HepG2 (cell line): ENCODE data around the gene PAIP2. TPM values are rescaled to one million over a fixed set of nuclear protein-coding genes. Genes with fewer than 3 reads are reported as not detected.

Source experiments
- ATAC-seq: fragments of 200-7000 bp; cut with Tn5 transposase; 3 replicates; pipeline ENCODE4 v1.9.1; 2020; ENCODE audit warnings: mild to moderate bottlenecking, moderate library complexity
- BruUV-seq: library from RNA; stranded (reverse); fragments of 400-500 nt; replicated peaks from 2 replicates; lab custom pipeline; 2021; lab: Mats Ljungman, UMichigan
- CTCF ChIA-PET: fragments of 300-600 bp; formaldehyde crosslinking; extraction: SDS; loops from one replicate; lab custom pipeline; 2021; ENCODE audit warnings: low total read pairs, inconsistent platforms, low intra/inter-chr PET ratio; lab: Yijun Ruan, JAX
- POLR2A ChIA-PET: fragments of 350-600 bp; sonication (Branson Sonifier 250); formaldehyde crosslinking; loops from one replicate; lab custom pipeline; 2020; ENCODE audit warnings: antibody characterized with exemption, inconsistent platforms; lab: Yijun Ruan, JAX
- DNase-seq: peaks from one replicate; pipeline ENCODE4 v3.0.0-alpha.2; 2015; ENCODE audit warnings: low spot score
- FAIRE-seq: peaks from 3 replicates; lab custom pipeline; 2011; peaks lifted over from hg19 to GRCh38; lab: Jason Lieb, UNC
- H2AFZ ChIP-seq: one replicate; pipeline ENCODE4 v1.6.1; 2011; ENCODE audit warnings: low read length, inconsistent platforms
- H3K27ac ChIP-seq: fragments of 300-600 bp; 3 replicates; pipeline ENCODE4 v1.8.0; 2011; ENCODE audit warnings: mixed run types, mild to moderate bottlenecking, mixed read lengths, low read length, inconsistent platforms; ENCODE audit not compliant: insufficient read depth; ENCODE audit errors: extremely low read length
- H3K27me3 ChIP-seq, 2 experiments: fragments of 200-600 bp in 1 of 2; 2 replicates in 1 of 2; 3 replicates in 1 of 2; pipeline versions ENCODE4 v1.6.0 to v1.8.0; 2011; ENCODE audit warnings: low read length in 2 of 2, mild to moderate bottlenecking in 2 of 2, moderate library complexity in 2 of 2, inconsistent platforms in 1 of 2; ENCODE audit not compliant: insufficient read depth in 2 of 2, control insufficient read depth in 1 of 2
- H3K36me3 ChIP-seq, 2 experiments: fragments of 200-600 bp in 1 of 2; replicated peaks in 1 of 2; 2 replicates in 1 of 2; 3 replicates in 1 of 2; pipeline versions ENCODE4 v1.5.1 to v1.8.0; 2011; ENCODE audit warnings: low read length in 2 of 2, inconsistent platforms in 1 of 2; ENCODE audit not compliant: insufficient read depth in 2 of 2, control insufficient read depth in 1 of 2
- H3K4me1 ChIP-seq: 2 replicates; pipeline ENCODE4 v1.5.1; 2012; ENCODE audit warnings: low read length, inconsistent platforms; ENCODE audit not compliant: insufficient read depth
- H3K4me2 ChIP-seq: 2 replicates; pipeline ENCODE4 v1.6.0; 2011; ENCODE audit warnings: low read depth, low read length, inconsistent platforms
- H3K4me3 ChIP-seq, 3 experiments: fragments of 200-600 bp in 1 of 3; sonication (generic), shearing (Covaris generic) in 1 of 3; replicated peaks in 1 of 3; 2 replicates each; pipeline ENCODE4 v1.5.1; 2011 to 2016; ENCODE audit warnings: low read length in 3 of 3, inconsistent platforms in 2 of 3, low read depth in 2 of 3, mild to moderate bottlenecking in 2 of 3, control low read depth in 1 of 3, mixed read lengths in 1 of 3; ENCODE audit not compliant: insufficient read depth in 1 of 3
- H3K79me2 ChIP-seq: one replicate; pipeline ENCODE4 v1.6.1; 2011; ENCODE audit warnings: low read length, inconsistent platforms; ENCODE audit not compliant: insufficient read depth
- H3K9ac ChIP-seq: 2 replicates; pipeline ENCODE4 v1.6.0; 2011; ENCODE audit warnings: mild to moderate bottlenecking, low read depth, low read length, inconsistent platforms; ENCODE audit not compliant: insufficient read depth
- H3K9me3 ChIP-seq: 2 replicates; pipeline ENCODE4 v1.5.1; 2012; ENCODE audit warnings: mild to moderate bottlenecking, low read length
- H4K20me1 ChIP-seq: 2 replicates; pipeline ENCODE4 v1.6.0; 2011; ENCODE audit warnings: inconsistent platforms, mild to moderate bottlenecking, low read length, moderate library complexity; ENCODE audit not compliant: insufficient read depth
- NBN ChIP-seq: fragments of 450-650 bp; conservative IDR thresholded peaks from 2 replicates; pipeline ENCODE4 v1.6.1; 2017
- NFE2L2 ChIP-seq: fragments of 150-350 bp; IDR thresholded peaks from 2 replicates; pipeline ENCODE4 v1.6.1; 2014; ENCODE audit warnings: low read length
- NFRKB ChIP-seq: fragments of 450-650 bp; IDR thresholded peaks from 2 replicates; pipeline ENCODE4 v1.6.1; 2017
- THYN1 ChIP-seq: sonication (generic); formaldehyde crosslinking; IDR thresholded peaks from 2 replicates; pipeline ENCODE4 v1.8.1; 2023; ENCODE audit warnings: low read depth, mild to moderate bottlenecking, moderate library complexity, missing genetic modification reagents, borderline replicate concordance
- ZNF260 ChIP-seq: sonication (generic); formaldehyde crosslinking; IDR thresholded peaks from 2 replicates; pipeline ENCODE4 v1.4.0; 2020; ENCODE audit warnings: missing genetic modification reagents, low read depth, mild to moderate bottlenecking, borderline replicate concordance
- ZNF513 ChIP-seq: sonication (generic); formaldehyde crosslinking; conservative IDR thresholded peaks from 2 replicates; pipeline ENCODE4 v1.5.0; 2020; ENCODE audit warnings: missing genetic modification reagents
- ZNF768 ChIP-seq: sonication (generic); formaldehyde crosslinking; IDR thresholded peaks from 2 replicates; pipeline ENCODE4 v1.4.0; 2020; ENCODE audit warnings: missing genetic modification reagents
- WGBS: methylation state at CpG from one replicate; pipeline ENCODE4 v1.1.6; 2017; ENCODE audit warnings: low lambda C conversion rate; 5-methylcytosine and 5-hydroxymethylcytosine counted together
- in situ Hi-C: cut with HindIII; loops from 2 replicates; pipeline ENCODE4 v1.10.0; 2017; ENCODE audit warnings: low pct_unique_long_range_greater_than_20kb; ENCODE audit not compliant: extremely low pct_ligation_motif_present
- intact Hi-C: fragments of 100-400 bp; cut with micrococcal nuclease; formaldehyde crosslinking; loops from one replicate; pipeline ENCODE4 v1.10.0; 2022; ENCODE audit not compliant: unreplicated experiment
- polyA plus RNA-seq, 8 experiments: library from polyadenylated mRNA; depleted of rRNA in 3 of 8; stranded (reverse) in 7 of 8; unstranded in 1 of 8; fragments of >200 nt; fragmentation: Illumina TruSeq in 4 of 8; extraction: Trizol in 4 of 8; gene quantifications; 2 replicates each; pipeline versions ENCODE4 v1.2.1 to v1.2.3, GENCODE V29; 2011 to 2016; ENCODE audit warnings: low read depth in 4 of 8, missing spikeins in 1 of 8, mixed read lengths in 1 of 8; ENCODE audit not compliant: insufficient read depth in 1 of 8
- total RNA-seq, 5 experiments: library from RNA; depleted of rRNA; stranded (reverse); fragments of >200 nt; fragmentation: Illumina TruSeq; extraction: Trizol; gene quantifications; 2 replicates each; pipeline ENCODE4 v1.2.3, GENCODE V29; 2016; ENCODE audit warnings: low read depth in 1 of 5
- TF ChIP-seq, protein P1 (sequence below): sonication (generic); formaldehyde crosslinking; IDR thresholded peaks from 2 replicates; pipeline ENCODE4 v1.5.0; 2020; ENCODE audit warnings: missing genetic modification reagents, mild to moderate bottlenecking, borderline replicate concordance

The PAIP2 gene
- total and polyA plus RNA-seq, 2 of the 13 experiments (the other 11 are each of a cell fraction or from before 2014, with no cell fraction given): 61.5 to 76.3 TPM

GRCh38 chr5:139392678-139393496 lies 51.2 kb downstream of the PAIP2 start (continued):
- TF ChIP-seq, protein P1, sequence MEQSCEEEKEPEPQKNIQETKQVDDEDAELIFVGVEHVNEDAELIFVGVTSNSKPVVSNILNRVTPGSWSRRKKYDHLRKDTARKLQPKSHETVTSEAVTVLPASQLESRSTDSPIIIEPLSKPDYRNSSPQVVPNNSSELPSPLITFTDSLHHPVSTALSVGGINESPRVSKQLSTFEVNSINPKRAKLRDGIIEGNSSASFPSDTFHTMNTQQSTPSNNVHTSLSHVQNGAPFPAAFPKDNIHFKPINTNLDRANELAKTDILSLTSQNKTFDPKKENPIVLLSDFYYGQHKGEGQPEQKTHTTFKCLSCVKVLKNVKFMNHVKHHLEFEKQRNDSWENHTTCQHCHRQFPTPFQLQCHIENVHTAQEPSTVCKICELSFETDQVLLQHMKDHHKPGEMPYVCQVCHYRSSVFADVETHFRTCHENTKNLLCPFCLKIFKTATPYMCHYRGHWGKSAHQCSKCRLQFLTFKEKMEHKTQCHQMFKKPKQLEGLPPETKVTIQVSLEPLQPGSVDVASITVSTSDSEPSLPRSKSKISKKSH (CRISPR knock-in tag): no peak
- TF ChIP-seq NFRKB (no peak), THYN1 (CRISPR knock-in tag) (no peak), NFE2L2 (no peak), ZNF768 (CRISPR knock-in tag) (no peak), NBN (no peak), ZNF260 (CRISPR knock-in tag) (no peak)

GRCh38 chr5:139393497-139394122 lies 52.0 kb downstream of the PAIP2 start:
- DNase-seq: no peak
- in situ Hi-C loops (no loop called here), intact Hi-C loops (no loop called here)
- FAIRE-seq: no peak
- ChIA-PET POLR2A (no interaction called here), CTCF (no interaction called here)
- Histone ChIP-seq H2AFZ (no peak overlapping the region), H3K4me3 (no peak overlapping the region), H3K4me1 (peaks cover 36% of the 10 kb centered on the region), H4K20me1 (no peaks in the 10 kb centered on the region), H3K9ac (no peak overlapping the region), H3K36me3 (no peaks in the 10 kb centered on the region), H3K4me2 (no peak overlapping the region), H3K27ac (no peak overlapping the region), H3K9me3 (no peaks in the 10 kb centered on the region), H3K79me2 (no peaks in the 10 kb centered on the region), H3K27me3 (no peaks in the 10 kb centered on the region)
- ATAC-seq: no peak
- WGBS: 97% methylated on average over 41 of the region's 49 CpGs
- BruUV-seq: no TSS peak
- no peak for TF ChIP-seq ZNF513 (CRISPR knock-in tag)
